HCEC 1CT (cell line): ENCODE results near the gene EXTL1.

Experiments used
- DNase-seq: peaks from one replicate; pipeline ENCODE4 v3.0.0-alpha.2; 2017

The EXTL1 gene

DNA sequence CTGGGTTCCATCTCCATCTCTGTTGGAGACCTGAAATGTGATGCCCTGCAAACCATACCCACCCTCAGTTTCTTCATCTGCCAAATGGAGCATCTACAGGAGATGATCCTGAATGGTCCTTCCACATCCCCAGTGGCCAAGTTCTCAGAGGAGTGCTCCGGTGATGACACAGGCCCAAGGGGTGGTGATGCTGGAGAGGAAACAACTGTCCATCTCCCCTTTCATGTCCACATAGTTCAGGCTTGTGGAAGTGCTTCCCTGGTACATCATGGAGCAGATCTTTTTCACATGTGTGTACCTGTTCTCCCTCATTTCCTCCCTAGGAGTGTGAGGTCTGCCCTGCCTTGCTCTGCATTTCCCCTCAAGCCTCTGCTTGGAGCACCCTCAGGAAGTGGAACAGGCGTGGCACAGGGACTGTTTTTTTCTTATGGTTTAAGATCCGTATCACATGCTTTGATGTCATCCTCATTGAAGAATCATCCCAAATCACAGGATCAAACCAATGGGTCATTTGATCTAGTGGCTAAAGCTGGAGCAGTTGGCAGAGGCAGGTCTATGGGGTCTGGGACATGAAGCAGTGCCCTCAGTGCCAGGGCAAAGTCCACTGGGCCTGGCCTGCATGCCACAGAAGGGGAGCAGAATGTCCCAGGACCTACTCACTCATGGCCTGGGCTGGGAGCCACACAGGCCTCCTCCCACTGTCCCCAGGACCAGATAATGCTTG lies 54.0 kb downstream of the EXTL1 start:
- no peak for DNase-seq

- no peak for DNase-seq
Observed at GRCh38 chr1:26077524-26077923, 55.9 kb downstream of the EXTL1 start.

GRCh38 chr1:26078286-26079177 lies 57.0 kb downstream of the EXTL1 start:
- DNase-seq = no peak

- DNase-seq = no peak
Observed at GRCh38 chr1:26079178-26079563, 57.6 kb downstream of the EXTL1 start.

GRCh38 chr1:26079960-26080814 lies 58.6 kb downstream of the EXTL1 start:
- no peak for DNase-seq

GRCh38 chr1:26081267-26082019 lies 59.9 kb downstream of the EXTL1 start:
- no peak for DNase-seq

DNA sequence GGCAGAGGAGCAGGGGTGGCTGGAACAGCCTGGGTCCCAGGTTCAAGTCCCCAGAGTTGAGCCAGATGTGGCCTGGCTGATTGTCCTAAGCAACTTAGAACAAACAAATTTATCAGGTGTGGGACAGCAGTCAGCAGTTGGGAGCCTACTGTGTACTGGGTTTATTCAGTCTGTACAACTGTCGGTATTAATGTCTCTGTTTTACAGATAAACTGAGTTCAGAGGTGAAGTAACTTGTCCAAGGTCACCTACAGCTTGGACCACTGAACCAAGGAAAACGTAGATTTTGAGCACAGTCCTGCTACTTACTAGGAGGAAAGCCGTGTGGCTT lies 60.4 kb downstream of the EXTL1 start:
- DNase-seq = no peak

DNA sequence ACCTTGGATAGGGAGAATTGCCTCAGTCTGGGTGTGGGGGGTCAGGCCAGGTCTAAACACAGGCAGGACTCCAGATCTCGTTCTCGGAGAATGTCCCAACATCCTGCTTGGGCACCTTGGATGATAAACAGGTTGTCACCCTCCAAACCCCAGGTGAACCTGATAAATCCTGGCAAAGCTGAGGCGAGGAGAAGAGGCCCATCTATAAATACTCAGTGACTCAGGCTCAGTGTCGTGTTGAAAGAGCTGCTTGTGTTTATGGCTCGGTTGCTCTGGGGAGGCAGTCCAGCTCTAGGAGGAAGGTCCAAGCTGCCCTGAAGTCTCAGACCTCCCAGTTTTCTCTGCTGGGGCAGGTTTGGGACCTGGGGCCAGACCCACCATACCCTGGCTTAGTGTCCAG lies 61.6 kb downstream of the EXTL1 start:
- peak; percentile 10 for DNase-seq

GRCh38 chr1:26084091-26084561 lies 62.6 kb downstream of the EXTL1 start:
- no peak for DNase-seq

DNA sequence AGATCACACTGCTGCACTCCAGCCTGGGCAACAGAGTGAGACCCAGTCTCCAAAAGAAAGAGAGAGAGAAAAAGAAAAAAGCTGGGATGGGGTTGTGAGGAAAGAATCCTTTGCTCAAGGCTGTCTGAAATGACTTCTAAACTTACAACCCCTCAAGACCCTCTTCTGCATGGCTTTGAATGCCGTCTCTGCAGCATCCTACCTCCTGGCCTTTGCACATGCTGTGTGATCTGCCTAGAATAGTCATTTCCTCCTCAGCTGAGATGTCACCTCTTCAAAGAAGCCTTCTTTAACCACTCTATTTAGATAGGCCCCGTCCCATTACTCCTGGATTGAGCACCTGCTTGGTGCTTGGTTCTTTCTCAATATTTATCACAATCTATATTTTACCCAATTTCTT lies 63.3 kb downstream of the EXTL1 start:
- DNase-seq = no peak
